AG04449 (cell line): ENCODE data around the gene DENND5B.

Experiments used
- CTCF ChIA-PET: fragments of 350-600 bp; formaldehyde crosslinking; extraction: SDS; loops from one replicate; lab custom pipeline; 2021; ENCODE audit warnings: antibody characterized with exemption; lab: Yijun Ruan, JAX
- POLR2A ChIA-PET: fragments of 400-600, 350-600 bp; formaldehyde crosslinking; extraction: SDS; loops from one replicate; lab custom pipeline; 2020; ENCODE audit warnings: antibody characterized with exemption, inconsistent platforms; lab: Yijun Ruan, JAX
- DNase-seq: peaks from one replicate; pipeline ENCODE4 v3.0.0-alpha.2; 2010; ENCODE audit warnings: low read depth, low spot score
- H3K4me3 ChIP-seq: 2 replicates; pipeline ENCODE4 v1.5.1; 2011; ENCODE audit warnings: low read depth, mild to moderate bottlenecking, control low read depth, low read length
- TF ChIP-seq, protein P1 (sequence below): IDR thresholded peaks from one replicate; pipeline ENCODE4 v1.5.1; 2011; ENCODE audit warnings: mild to moderate bottlenecking, moderate library complexity, low read length, control low read depth, inconsistent platforms; ENCODE audit not compliant: insufficient read depth; ENCODE audit errors: missing control alignments

The DENND5B gene

GRCh38 chr12:31589904-31590641 is 863 bp downstream of the DENND5B start:
- DNase-seq = no peak
- ChIA-PET POLR2A (interaction anchor here (0.6 to 2.3 kb wide), 2 partner anchors 72 to 93 kb away, joined by 3 to 13 read pairs; no protein-coding TSS in a partner anchor), CTCF (interaction anchor here (0.8 to 1.9 kb wide), 4 partner anchors 9 to 583 kb away, joined by 3 to 6 read pairs (median 3); no protein-coding TSS in a partner anchor)
- TF ChIP-seq, protein P1, sequence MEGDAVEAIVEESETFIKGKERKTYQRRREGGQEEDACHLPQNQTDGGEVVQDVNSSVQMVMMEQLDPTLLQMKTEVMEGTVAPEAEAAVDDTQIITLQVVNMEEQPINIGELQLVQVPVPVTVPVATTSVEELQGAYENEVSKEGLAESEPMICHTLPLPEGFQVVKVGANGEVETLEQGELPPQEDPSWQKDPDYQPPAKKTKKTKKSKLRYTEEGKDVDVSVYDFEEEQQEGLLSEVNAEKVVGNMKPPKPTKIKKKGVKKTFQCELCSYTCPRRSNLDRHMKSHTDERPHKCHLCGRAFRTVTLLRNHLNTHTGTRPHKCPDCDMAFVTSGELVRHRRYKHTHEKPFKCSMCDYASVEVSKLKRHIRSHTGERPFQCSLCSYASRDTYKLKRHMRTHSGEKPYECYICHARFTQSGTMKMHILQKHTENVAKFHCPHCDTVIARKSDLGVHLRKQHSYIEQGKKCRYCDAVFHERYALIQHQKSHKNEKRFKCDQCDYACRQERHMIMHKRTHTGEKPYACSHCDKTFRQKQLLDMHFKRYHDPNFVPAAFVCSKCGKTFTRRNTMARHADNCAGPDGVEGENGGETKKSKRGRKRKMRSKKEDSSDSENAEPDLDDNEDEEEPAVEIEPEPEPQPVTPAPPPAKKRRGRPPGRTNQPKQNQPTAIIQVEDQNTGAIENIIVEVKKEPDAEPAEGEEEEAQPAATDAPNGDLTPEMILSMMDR = no peak
- H3K4me3 ChIP-seq = peak overlapping the region; percentile 86

GRCh38 chr12:31589598-31589903 is 1.4 kb downstream of the DENND5B start:
- ChIA-PET CTCF (interaction anchor here (1.9 kb wide), 1 partner anchor 187 kb away, joined by 6 read pairs; no protein-coding TSS in a partner anchor), POLR2A (interaction anchor here (2.3 kb wide), 1 partner anchor 71 kb away, joined by 13 read pairs; no protein-coding TSS in a partner anchor)
- H3K4me3 ChIP-seq = peak overlapping the region; percentile 86
- DNase-seq = no peak
- TF ChIP-seq, protein P1 = no peak

DNA sequence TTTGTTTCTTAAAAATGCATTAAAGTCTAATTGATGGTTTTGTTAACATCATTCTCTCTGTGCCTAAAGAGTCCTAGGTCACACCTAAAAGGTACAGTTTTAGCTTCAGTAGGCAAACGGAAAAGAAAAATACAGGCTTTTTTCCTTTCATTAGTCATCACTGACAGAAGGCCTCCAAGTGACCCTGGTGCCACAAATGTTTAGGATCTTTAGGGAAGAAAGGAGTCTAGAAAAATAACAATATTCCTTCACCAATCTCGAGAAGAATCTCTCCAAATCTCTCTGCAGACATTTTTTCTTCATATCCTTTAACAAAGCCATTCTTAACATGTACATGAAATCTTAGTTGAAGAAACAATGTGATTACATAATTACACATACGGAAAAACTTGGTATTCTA is 2.0 kb downstream of the DENND5B start:
- peak overlapping the region; percentile 86 for H3K4me3 ChIP-seq
- CTCF ChIA-PET = no interaction called here
- DNase-seq = no peak
- TF ChIP-seq, protein P1 = no peak
- POLR2A ChIA-PET = no interaction called here

GRCh38 chr12:31586728-31587127 is 4.2 kb downstream of the DENND5B start:
- TF ChIP-seq, protein P1 = no peak
- no peak for DNase-seq
- ChIA-PET POLR2A (no interaction called here), CTCF (interaction anchor here (1.0 kb wide), 1 partner anchor 12 kb away, joined by 3 read pairs; no protein-coding TSS in a partner anchor)
- H3K4me3 ChIP-seq = no peak overlapping the region

DNA sequence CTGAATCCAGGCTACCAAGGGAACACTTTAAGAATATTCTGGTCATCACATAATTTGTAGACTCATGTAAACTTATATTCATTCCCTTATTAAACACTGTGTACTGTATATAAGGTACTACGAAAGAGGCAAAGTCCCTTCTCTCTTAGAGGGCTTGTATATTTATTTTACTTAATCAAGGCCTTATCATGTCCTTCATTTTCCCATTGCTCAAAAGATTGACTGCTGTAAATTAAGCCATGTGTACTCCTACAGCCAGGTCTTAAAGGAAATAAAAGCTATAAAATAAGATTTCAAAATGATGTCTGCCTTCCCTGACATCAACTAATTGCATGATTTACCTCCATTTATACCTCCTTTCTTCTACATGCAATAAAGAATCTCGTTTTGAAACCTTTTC is 5.0 kb downstream of the DENND5B start:
- TF ChIP-seq, protein P1 = no peak
- H3K4me3 ChIP-seq = no peak overlapping the region
- POLR2A ChIA-PET = interaction anchor here (1.1 kb wide), 1 partner anchor 64 kb away, joined by 3 read pairs; no protein-coding TSS in a partner anchor
- DNase-seq = no peak
- CTCF ChIA-PET = interaction anchor here (1.0 kb wide), 1 partner anchor 13 kb away, joined by 3 read pairs; no protein-coding TSS in a partner anchor

GRCh38 chr12:31585271-31585670 is 5.7 kb downstream of the DENND5B start:
- CTCF ChIA-PET = interaction anchor here (1.2 kb wide), 1 partner anchor 10 kb away, joined by 3 read pairs; no protein-coding TSS in a partner anchor
- H3K4me3 ChIP-seq = no peak overlapping the region
- POLR2A ChIA-PET = interaction anchor here (1.0 to 1.1 kb wide), 2 partner anchors 63 to 66 kb away, joined by 3 read pairs; no protein-coding TSS in a partner anchor
- peak; percentile 49 for DNase-seq
- TF ChIP-seq, protein P1 = no peak
